HepG2 (cell line): ENCODE measurements around the gene CIAO2B. TPM values are rescaled to one million over a fixed set of nuclear protein-coding genes. Genes with fewer than 3 reads are reported as not detected.

Experiments
- AKNA ChIP-seq: sonication (generic); formaldehyde crosslinking; IDR thresholded peaks from 2 replicates; pipeline ENCODE4 v1.4.0; 2020; ENCODE audit warnings: missing genetic modification reagents, borderline replicate concordance
- CERS6 ChIP-seq: sonication (generic); formaldehyde crosslinking; IDR thresholded peaks from 2 replicates; pipeline ENCODE4 v1.5.0; 2020; ENCODE audit warnings: missing genetic modification reagents
- DDIT3 ChIP-seq: sonication (generic); formaldehyde crosslinking; IDR thresholded peaks from 2 replicates; pipeline ENCODE4 v1.4.0; 2020; ENCODE audit warnings: mild to moderate bottlenecking, missing genetic modification reagents
- HCFC1 ChIP-seq: fragments of 150-350 bp; IDR thresholded peaks from 2 replicates; pipeline ENCODE4 v1.6.1; 2014; ENCODE audit warnings: low read depth, low read length
- MNT ChIP-seq: fragments of 450-650 bp; IDR thresholded peaks from 2 replicates; pipeline ENCODE4 v1.6.1; 2016
- NFE2L1 ChIP-seq: sonication (generic); formaldehyde crosslinking; IDR thresholded peaks from 2 replicates; pipeline ENCODE4 v1.4.0; 2020; ENCODE audit warnings: missing genetic modification reagents, mild to moderate bottlenecking, borderline replicate concordance
- NR2F1 ChIP-seq, 2 experiments: fragments of 450-650 bp in 1 of 2; formaldehyde crosslinking in 1 of 2; IDR thresholded peaks; 2 replicates each; pipeline versions ENCODE4 v1.5.0 to v1.6.1; 2016 to 2020; ENCODE audit warnings: mild to moderate bottlenecking in 1 of 2, missing compliant biosample characterization in 1 of 2, missing genetic modification reagents in 1 of 2, moderate library complexity in 1 of 2
- RARG ChIP-seq: sonication (generic); formaldehyde crosslinking; IDR thresholded peaks from 2 replicates; pipeline ENCODE4 v1.4.0; 2020; ENCODE audit warnings: low read depth, mild to moderate bottlenecking, missing genetic modification reagents
- ZNF280D ChIP-seq: sonication (generic); formaldehyde crosslinking; IDR thresholded peaks from 2 replicates; pipeline ENCODE4 v1.5.1; 2020; ENCODE audit warnings: mild to moderate bottlenecking, missing genetic modification reagents
- ZNF512 ChIP-seq: sonication (generic); formaldehyde crosslinking; IDR thresholded peaks from 2 replicates; pipeline ENCODE4 v1.4.0; 2020; ENCODE audit warnings: mild to moderate bottlenecking, missing genetic modification reagents
- ZNF615 ChIP-seq: sonication (generic); formaldehyde crosslinking; IDR thresholded peaks from 2 replicates; pipeline ENCODE4 v1.5.0; 2020; ENCODE audit warnings: mild to moderate bottlenecking, missing genetic modification reagents, borderline replicate concordance
- ZNF672 ChIP-seq: sonication (generic); formaldehyde crosslinking; IDR thresholded peaks from 2 replicates; pipeline ENCODE4 v1.8.1; 2022; ENCODE audit warnings: missing genetic modification reagents
- polyA plus RNA-seq, 8 experiments: library from polyadenylated mRNA; depleted of rRNA in 3 of 8; stranded (reverse) in 7 of 8; unstranded in 1 of 8; fragments of >200 nt; fragmentation: Illumina TruSeq in 4 of 8; extraction: Trizol in 4 of 8; gene quantifications; 2 replicates each; pipeline versions ENCODE4 v1.2.1 to v1.2.3, GENCODE V29; 2011 to 2016; ENCODE audit warnings: low read depth in 4 of 8, missing spikeins in 1 of 8, mixed read lengths in 1 of 8; ENCODE audit not compliant: insufficient read depth in 1 of 8
- total RNA-seq, 5 experiments: library from RNA; depleted of rRNA; stranded (reverse); fragments of >200 nt; fragmentation: Illumina TruSeq; extraction: Trizol; gene quantifications; 2 replicates each; pipeline ENCODE4 v1.2.3, GENCODE V29; 2016; ENCODE audit warnings: low read depth in 1 of 5

CIAO2B gene
- total and polyA plus RNA-seq, 2 of the 13 experiments (the other 11 are each of a cell fraction or from before 2014, with no cell fraction given), result 157 to 293 TPM

GRCh38 chr16:66935314-66936011 is 1.3 kb upstream of the CIAO2B start, which contains the start of gene CES2 (continued):
- 0 out of 2 replicates have a peak, but pooled peaks have one; percentile 51 for TF ChIP-seq NFE2L1 (CRISPR knock-in tag)
- TF ChIP-seq CERS6 (CRISPR knock-in tag), result 0 out of 2 replicates have a peak, but pooled peaks have one; percentile 10
- no peak for TF ChIP-seq AKNA (CRISPR knock-in tag)
- no peak for TF ChIP-seq RARG (CRISPR knock-in tag)
- peak; percentile 90; the same call in 1 of the 2 replicates for TF ChIP-seq ZNF672 (CRISPR knock-in tag)
- TF ChIP-seq DDIT3 (CRISPR knock-in tag), result no peak
- no peak for TF ChIP-seq NR2F1 (CRISPR knock-in tag; IDR thresholded peaks at IDR 0.05)
- no peak for TF ChIP-seq ZNF280D (CRISPR knock-in tag)
- TF ChIP-seq ZNF512 (CRISPR knock-in tag), result peak; percentile 38; the same call in 1 of the 2 replicates
- TF ChIP-seq MNT, result no peak; the same call in 1 of the 2 replicates
- TF ChIP-seq ZNF615 (CRISPR knock-in tag), result no peak
- TF ChIP-seq HCFC1, result no peak
